ENCODE results near the gene RBM44.

Gene RBM44

GRCh38 chr2:237862528-237862895, 63.9 kb downstream of the RBM44 start:
- no peak overlapping the region for H3K4me3 ChIP-seq (replicated peaks; ENCODE audit: low read depth, low read length)
- no peak for DNase-seq (ENCODE audit: extremely low read depth, low read depth)
- TF ChIP-seq CTCF (IDR thresholded peaks at IDR 0.05; ENCODE audit: low read depth, low read length, missing control alignments): no peak

DNA sequence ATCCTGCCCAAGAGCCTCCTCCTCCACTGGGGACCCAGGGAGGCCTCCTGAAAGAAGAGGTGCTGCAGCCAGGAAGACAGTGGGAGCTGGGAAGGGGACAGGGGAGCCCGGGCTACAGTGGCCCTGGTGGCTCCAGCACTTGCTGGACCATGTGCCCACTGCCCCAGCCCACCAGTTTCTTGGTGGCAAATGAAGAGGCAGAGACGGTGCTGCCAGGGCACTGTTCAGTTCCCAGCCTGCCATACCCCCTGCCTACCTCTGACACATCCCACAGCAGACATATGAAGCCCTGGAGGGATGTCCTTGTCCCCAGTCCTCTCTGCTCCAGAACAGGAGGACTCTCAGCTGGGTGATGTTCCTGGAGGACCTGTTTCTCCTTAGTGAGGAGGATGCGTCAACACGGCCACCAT, 64.5 kb downstream of the RBM44 start:
- no peak for TF ChIP-seq CTCF (IDR thresholded peaks at IDR 0.05; ENCODE audit: low read depth, low read length, missing control alignments)
- DNase-seq (ENCODE audit: extremely low read depth, low read depth): no peak
- H3K4me3 ChIP-seq (replicated peaks; ENCODE audit: low read depth, low read length): no peak overlapping the region

DNA sequence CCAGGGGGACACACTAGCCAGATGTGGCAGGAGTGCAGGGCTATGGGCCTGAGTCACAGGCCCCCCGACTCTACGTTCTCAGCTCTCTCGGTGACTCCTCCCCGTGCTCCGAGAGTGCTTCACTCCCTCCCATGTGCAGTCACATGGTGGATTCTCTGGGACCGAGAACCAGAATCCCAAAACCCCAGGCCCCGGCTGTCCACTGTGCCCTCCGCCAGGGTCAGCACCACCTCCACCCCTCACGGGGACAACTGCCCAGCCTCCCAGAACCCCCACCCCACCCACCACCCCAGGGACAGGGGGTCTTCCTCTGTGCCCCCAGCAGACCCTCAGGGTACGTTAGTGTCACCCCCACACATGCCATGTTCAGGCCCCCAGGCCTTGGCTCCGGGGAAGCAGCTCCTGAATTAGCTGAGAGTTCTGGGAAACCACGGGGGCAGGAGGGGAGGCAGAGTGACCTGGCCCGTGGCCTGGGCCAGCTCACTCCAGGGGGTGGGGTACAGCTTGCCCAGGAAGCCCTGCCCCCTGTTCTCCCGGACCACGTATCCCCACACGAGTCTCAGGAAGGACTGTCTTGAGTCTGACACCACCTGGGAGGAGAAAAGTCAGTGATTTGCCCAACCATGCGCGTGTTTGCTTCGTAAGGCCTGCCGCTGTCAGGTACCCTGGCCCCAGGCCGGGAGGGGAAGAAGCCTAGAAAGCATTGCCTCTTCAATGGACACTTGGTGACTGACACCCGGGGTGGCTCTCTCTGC, 65.3 kb downstream of the RBM44 start:
- no peak for TF ChIP-seq CTCF (IDR thresholded peaks at IDR 0.05; ENCODE audit: low read depth, low read length, missing control alignments)
- H3K4me3 ChIP-seq (replicated peaks; ENCODE audit: low read depth, low read length): no peak overlapping the region
- no peak for DNase-seq (ENCODE audit: extremely low read depth, low read depth)

GRCh38 chr2:237864444-237864931, 65.9 kb downstream of the RBM44 start:
- H3K4me3 ChIP-seq (replicated peaks; ENCODE audit: low read depth, low read length): no peak overlapping the region
- no peak for TF ChIP-seq CTCF (IDR thresholded peaks at IDR 0.05; ENCODE audit: low read depth, low read length, missing control alignments)
- DNase-seq (ENCODE audit: extremely low read depth, low read depth): no peak

DNA sequence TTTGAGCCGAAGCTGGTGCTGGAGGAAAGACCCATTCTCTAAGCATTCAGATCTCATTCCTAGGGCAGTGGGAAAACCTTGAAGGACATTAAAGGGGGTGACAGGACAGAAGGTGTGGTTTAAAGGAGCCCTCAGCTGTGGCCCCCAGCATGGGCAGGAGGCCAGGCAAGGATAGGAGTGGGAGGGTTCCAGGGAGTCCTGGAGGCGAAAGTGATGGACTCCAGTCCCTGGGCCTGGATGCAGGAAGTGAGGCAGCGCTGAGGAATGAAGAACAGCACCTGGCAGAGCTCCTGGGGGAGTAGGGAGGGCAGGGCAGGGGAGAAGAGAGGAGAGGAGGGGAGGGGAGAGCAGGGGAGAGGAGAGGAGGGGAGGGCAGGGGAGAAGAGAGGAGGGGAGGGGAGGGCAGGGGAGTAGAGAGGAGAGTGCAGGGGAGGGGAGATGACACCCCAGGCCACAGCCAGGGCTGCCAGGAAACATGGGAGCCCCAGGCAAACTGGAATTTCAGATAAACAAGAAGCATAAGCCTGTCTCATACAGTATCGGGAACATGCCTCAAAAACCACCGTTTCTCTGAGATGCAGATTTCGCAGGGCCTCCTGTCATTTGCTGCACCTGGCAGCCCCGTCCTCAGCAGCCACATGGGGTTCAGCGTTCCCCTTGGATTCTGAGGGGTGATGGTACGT, 66.5 kb downstream of the RBM44 start:
- no peak for TF ChIP-seq CTCF (IDR thresholded peaks at IDR 0.05; ENCODE audit: low read depth, low read length, missing control alignments)
- no peak for DNase-seq (ENCODE audit: extremely low read depth, low read depth)
- H3K4me3 ChIP-seq (replicated peaks; ENCODE audit: low read depth, low read length): no peak overlapping the region

- no peak overlapping the region for H3K4me3 ChIP-seq (replicated peaks; ENCODE audit: low read depth, low read length)
- no peak for DNase-seq (ENCODE audit: extremely low read depth, low read depth)
- peak; percentile 21 for TF ChIP-seq CTCF (IDR thresholded peaks at IDR 0.05; ENCODE audit: low read depth, low read length, missing control alignments)
These were observed 67.1 kb downstream of the RBM44 start for GRCh38 chr2:237865623-237866041.
